ENCODE measurements around the gene GREB1. TPM values are rescaled to one million over a fixed set of nuclear protein-coding genes. Genes with fewer than 3 reads are reported as not detected.

The GREB1 gene
- total and polyA plus RNA-seq, 9 donors = 104 to 723 (median 232) TPM

DNA sequence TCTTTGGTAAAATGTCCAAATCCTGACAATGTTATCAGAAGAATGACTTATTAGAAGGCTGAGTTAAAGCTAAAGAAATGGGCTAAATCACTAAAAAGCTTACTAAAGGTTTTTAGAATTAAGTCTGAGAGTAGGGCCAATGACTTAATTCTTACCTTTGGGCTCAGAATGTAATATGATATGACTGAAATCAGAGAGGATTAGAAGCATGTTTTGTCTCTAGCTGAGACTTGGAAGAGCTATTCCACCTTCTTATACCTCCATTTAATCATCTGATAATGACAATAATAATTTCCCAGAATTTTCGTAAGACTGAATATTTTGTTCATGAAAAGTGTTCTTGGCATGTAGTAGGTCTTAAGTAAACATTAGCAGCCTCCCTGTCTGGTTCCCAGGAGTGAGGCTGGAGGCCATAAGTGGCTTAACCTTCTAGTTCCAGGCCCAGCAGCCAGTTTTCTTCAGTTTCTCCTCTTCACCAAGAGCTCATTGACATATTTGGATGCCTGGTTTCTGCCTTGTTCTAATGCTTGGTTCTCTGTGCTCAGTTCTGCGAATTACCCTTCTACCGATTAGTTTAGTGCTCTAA lies 42.4 kb upstream of the GREB1 start:
- no peak for DNase-seq
- H3K36me3 ChIP-seq = no peaks in the 10 kb centered on the region
- H3K4me3 ChIP-seq = no peak overlapping the region
- H3K27me3 ChIP-seq = no peaks in the 10 kb centered on the region
- WGBS, 3 donors = 62 to 65% (median 62%) methylated on average over 3 of the region's 3 CpGs
- H3K27ac ChIP-seq = peak overlapping the region in 1 of 2 donors; percentile 30
- H3K9me3 ChIP-seq = no peaks in the 10 kb centered on the region
- H3K4me1 ChIP-seq (ENCODE audit: insufficient read depth) = peaks cover 6% of the 10 kb centered on the region
- TF ChIP-seq, protein P1, sequence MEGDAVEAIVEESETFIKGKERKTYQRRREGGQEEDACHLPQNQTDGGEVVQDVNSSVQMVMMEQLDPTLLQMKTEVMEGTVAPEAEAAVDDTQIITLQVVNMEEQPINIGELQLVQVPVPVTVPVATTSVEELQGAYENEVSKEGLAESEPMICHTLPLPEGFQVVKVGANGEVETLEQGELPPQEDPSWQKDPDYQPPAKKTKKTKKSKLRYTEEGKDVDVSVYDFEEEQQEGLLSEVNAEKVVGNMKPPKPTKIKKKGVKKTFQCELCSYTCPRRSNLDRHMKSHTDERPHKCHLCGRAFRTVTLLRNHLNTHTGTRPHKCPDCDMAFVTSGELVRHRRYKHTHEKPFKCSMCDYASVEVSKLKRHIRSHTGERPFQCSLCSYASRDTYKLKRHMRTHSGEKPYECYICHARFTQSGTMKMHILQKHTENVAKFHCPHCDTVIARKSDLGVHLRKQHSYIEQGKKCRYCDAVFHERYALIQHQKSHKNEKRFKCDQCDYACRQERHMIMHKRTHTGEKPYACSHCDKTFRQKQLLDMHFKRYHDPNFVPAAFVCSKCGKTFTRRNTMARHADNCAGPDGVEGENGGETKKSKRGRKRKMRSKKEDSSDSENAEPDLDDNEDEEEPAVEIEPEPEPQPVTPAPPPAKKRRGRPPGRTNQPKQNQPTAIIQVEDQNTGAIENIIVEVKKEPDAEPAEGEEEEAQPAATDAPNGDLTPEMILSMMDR (IDR thresholded peaks at IDR 0.05) = no peak
- TF ChIP-seq EP300 (IDR thresholded peaks at IDR 0.05) = no peak
- TF ChIP-seq POLR2A (IDR thresholded peaks at IDR 0.05) = no peak
- intact Hi-C loops (cut with DNase I) = no loop called here

DNA sequence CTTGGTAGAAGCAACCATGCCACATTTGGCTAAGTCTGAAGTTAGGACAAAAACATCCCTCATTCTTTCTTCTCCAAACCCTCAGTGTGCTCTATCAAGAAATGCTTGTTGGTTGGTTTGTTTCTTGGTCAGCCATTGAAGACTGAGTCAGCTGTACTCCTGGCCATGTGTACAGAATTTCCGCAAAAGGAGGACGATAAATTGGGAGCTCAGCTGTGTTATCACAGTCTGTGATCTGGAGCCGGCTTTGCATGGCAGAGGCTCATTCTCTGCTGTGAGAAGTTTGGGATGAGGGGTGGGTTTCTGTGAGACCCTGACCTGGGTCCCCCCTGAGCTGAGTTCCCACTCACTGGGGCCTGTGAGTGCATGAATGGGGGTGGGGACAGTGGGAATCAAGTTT lies 41.6 kb upstream of the GREB1 start:
- Histone ChIP-seq H3K4me3 (no peak overlapping the region), H3K9me3 (no peaks in the 10 kb centered on the region), H3K27ac (peak overlapping the region in 1 of 2 donors; percentile 30), H3K36me3 (no peaks in the 10 kb centered on the region), H3K27me3 (no peaks in the 10 kb centered on the region), H3K4me1 (ENCODE audit: insufficient read depth) (peaks cover 8% of the 10 kb centered on the region)
- no peak for DNase-seq
- 62 to 77% (median 71%) methylated on average over 3 of the region's 3 CpGs for WGBS, 3 donors
- intact Hi-C loops (cut with DNase I) = no loop called here
- TF ChIP-seq POLR2A (IDR thresholded peaks at IDR 0.05) (no peak), EP300 (IDR thresholded peaks at IDR 0.05) (no peak)
- TF ChIP-seq, protein P1 (IDR thresholded peaks at IDR 0.05) = no peak

DNA sequence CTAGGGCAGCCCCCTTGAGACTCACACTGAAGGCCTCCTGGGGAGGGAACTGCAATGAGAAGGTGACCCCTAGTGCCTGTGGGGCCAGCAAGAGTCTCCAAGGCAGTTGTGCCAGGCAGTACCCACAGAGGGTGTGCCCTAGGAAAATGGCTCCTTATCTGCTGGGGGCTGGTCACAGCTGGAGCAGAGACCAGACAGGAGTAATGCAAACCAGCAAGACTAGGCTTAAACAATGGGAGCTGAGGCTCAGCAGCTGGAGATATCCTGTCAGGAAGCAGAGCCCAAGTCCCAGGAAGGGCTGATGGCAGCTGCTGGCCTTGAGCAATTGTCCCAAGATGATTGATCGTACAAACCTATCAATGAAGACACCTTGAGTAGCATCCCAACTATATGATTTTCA lies 41.1 kb upstream of the GREB1 start:
- Histone ChIP-seq H3K27ac (peak overlapping the region in 1 of 2 donors; percentile 30), H3K4me3 (no peak overlapping the region), H3K36me3 (no peaks in the 10 kb centered on the region), H3K27me3 (no peaks in the 10 kb centered on the region), H3K4me1 (ENCODE audit: insufficient read depth) (peaks cover 8% of the 10 kb centered on the region), H3K9me3 (no peaks in the 10 kb centered on the region)
- intact Hi-C loops (cut with DNase I) = no loop called here
- no peak for DNase-seq
- 76 to 100% (median 83%) methylated on average over 1 of the region's 1 CpG for WGBS, 3 donors
- TF ChIP-seq POLR2A (IDR thresholded peaks at IDR 0.05) (no peak), EP300 (IDR thresholded peaks at IDR 0.05) (no peak)
- TF ChIP-seq, protein P1 (IDR thresholded peaks at IDR 0.05) = no peak

DNA sequence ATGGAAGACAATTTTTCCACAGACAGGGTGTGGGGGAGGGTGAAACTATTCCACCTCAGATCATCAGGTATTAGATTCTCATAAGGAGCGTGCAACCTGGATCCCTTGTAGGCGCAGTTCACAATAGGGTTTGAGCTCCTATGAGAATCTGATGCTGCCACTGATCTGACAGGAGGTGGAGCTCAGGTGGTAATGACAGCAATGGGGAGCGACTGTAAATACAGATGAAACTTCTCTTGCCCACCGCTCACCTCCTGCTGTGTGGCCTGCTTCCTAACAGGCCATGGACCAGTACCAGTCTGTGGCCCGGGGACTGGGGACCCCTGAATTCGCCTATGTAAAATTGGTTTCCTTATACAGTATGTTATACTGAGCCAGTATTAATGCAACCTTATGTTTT lies 40.6 kb upstream of the GREB1 start:
- 94 to 95% (median 95%) methylated on average over 6 of the region's 6 CpGs for WGBS, 3 donors
- no peak overlapping the region for H3K4me3 ChIP-seq
- no peaks in the 10 kb centered on the region for H3K36me3 ChIP-seq
- no peaks in the 10 kb centered on the region for H3K27me3 ChIP-seq
- TF ChIP-seq POLR2A (IDR thresholded peaks at IDR 0.05) (no peak), EP300 (IDR thresholded peaks at IDR 0.05) (no peak)
- TF ChIP-seq, protein P1 (IDR thresholded peaks at IDR 0.05) = no peak
- H3K9me3 ChIP-seq = no peaks in the 10 kb centered on the region
- H3K4me1 ChIP-seq (ENCODE audit: insufficient read depth) = peaks cover 8% of the 10 kb centered on the region
- intact Hi-C loops (cut with DNase I) = no loop called here
- peak in 1 of 5 donors; percentile 11 for DNase-seq
- no peak overlapping the region for H3K27ac ChIP-seq

All from ovary (tissue), 9 donors.